ENCODE results near the gene SCUBE1. TPM values are rescaled to one million over a fixed set of nuclear protein-coding genes. Genes with fewer than 3 reads are reported as not detected.
A peak's percentile ranks its signal among the peaks of the same experiment; 100 is the strongest.

SCUBE1 gene
- total RNA-seq, 1 donor from 2014 or later, result 0.64 TPM

DNA sequence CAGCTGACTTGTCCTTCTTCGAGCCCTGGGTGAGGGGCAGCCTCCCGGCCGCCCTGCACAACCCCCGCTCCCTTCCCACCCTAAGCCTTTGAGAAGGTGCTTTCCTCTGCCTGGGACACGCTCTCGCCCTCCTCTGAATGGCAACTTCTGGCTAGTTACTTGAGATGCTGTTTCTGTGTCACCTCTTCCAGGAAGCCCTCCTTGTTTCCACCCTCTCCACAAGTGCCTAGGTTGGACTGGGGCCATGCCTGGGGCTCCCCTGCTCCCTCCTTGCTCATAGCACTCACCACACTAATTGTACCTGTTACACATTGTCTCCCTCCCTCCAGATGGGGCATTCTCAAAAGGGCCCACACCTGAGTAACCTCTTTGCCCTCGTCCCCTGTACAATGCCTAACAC lies 72.2 kb downstream of the SCUBE1 start:
- DNase-seq (no peak), ATAC-seq (no peak)
- intact Hi-C loops (cut with micrococcal nuclease), result loop anchor here (10.0 kb wide), 1 partner anchor 74 kb away; the partner anchor contains the start of gene SCUBE1

DNA sequence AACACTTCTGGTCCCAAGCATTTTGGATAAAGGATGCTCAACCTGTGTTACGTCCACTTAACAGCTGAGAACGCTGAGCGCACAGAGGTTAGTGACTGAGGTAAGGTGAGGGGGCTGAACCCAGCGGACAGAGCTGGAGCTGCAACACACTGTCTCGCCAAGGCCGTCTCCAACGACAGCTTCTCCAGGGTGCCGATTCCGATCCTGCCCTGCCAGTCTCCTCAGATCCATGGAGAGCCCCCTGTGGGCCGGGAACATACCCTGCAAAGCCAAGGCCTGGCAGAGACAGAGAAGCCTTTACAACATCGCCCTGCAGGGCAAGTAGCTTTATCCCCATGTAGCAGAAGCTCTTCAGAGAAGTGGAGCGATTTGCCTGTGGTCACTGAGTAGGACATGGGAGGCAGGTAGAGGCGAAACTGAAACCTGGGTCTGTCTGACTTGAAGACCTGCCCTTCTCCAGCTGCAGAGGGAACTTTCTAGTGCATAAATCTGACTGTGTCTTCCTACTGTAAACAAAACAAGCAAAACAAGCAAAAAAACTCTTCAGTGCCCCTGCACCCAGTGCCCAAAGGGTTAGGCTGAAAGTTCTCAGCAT lies 72.8 kb downstream of the SCUBE1 start:
- intact Hi-C loops (cut with micrococcal nuclease), result loop anchor here (10.0 kb wide), 1 partner anchor 74 kb away; the partner anchor contains the start of gene SCUBE1
- ATAC-seq (no peak), DNase-seq (no peak)

GRCh38 chr22:43269646-43270045 lies 73.5 kb downstream of the SCUBE1 start:
- no peak for ATAC-seq
- DNase-seq, result no peak
- intact Hi-C loops (cut with micrococcal nuclease), result loop anchor here (10.0 kb wide), 1 partner anchor 75 kb away; the partner anchor contains the start of gene SCUBE1

DNA sequence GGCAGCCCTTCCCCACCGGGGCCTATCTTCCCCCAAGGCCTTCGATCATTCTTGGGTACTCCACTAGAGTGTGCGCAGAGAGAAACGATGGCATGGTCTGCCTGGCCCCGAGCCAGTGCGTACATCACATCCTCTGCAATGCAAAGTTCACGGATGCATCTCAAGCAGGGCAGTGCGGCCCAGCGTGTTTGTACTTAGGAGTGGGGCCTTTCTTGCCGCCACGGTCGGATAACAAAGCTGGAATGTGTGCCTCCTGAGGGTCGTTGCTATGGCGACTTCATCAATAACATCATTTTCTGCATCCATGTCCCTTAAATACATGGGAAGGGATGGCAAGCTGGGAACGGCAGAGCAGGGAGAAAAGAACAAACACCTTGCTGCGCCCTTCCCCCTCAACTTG lies 73.9 kb downstream of the SCUBE1 start:
- no peak for DNase-seq
- ATAC-seq, result no peak
- intact Hi-C loops (cut with micrococcal nuclease), result no loop called here

GRCh38 chr22:43267981-43268660 lies 75.1 kb downstream of the SCUBE1 start:
- intact Hi-C loops (cut with micrococcal nuclease), result no loop called here
- ATAC-seq (no peak), DNase-seq (no peak)

GRCh38 chr22:43267332-43267980 lies 75.7 kb downstream of the SCUBE1 start:
- DNase-seq, result no peak
- intact Hi-C loops (cut with micrococcal nuclease), result no loop called here
- no peak for ATAC-seq

GRCh38 chr22:43266076-43266475 lies 77.1 kb downstream of the SCUBE1 start:
- no peak for ATAC-seq
- DNase-seq, result no peak
- intact Hi-C loops (cut with micrococcal nuclease), result no loop called here

DNA sequence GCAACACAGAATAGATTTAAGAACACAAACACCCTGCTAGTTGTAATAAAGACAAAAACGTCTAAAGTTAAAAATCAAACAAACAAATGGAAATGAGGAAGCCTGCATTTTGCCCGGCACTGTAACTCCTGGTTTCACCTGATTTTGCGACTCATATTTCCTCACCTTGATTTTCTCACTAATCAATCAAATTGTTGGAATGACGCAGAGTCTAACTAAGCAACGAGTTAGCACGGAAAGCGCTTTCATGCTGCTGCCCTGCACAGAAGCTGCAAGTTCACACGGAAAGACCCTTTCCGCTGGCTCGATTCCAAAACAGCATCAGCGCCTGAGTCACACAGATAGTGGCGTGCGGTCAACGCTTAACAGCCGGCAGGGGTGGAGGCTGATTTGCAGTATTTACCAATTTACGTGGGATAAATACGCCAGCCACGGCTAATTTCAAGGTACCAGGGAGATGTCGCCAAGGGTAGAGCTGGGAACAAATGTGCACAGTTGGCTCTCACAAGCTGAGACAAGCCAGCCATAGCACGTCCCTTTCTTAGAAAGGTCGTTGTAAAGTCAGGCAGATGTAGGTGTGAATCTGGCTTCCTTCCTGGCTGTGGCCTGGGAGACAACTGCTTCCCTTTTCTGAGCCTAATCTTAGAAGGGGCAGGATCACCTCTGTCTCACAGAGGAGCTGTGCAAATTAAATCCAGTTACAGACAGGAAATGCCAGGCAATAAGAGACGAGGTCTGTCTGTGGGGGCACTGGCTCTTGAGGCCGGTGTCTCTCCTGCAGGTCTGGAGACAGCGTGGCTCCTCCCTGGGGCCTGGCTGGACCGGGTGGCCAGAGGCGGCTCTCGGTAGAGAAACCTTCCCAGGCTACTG lies 79.3 kb downstream of the SCUBE1 start:
- ATAC-seq (peak; percentile 65), DNase-seq (peak; percentile 65)
- intact Hi-C loops (cut with micrococcal nuclease), result no loop called here

DNA sequence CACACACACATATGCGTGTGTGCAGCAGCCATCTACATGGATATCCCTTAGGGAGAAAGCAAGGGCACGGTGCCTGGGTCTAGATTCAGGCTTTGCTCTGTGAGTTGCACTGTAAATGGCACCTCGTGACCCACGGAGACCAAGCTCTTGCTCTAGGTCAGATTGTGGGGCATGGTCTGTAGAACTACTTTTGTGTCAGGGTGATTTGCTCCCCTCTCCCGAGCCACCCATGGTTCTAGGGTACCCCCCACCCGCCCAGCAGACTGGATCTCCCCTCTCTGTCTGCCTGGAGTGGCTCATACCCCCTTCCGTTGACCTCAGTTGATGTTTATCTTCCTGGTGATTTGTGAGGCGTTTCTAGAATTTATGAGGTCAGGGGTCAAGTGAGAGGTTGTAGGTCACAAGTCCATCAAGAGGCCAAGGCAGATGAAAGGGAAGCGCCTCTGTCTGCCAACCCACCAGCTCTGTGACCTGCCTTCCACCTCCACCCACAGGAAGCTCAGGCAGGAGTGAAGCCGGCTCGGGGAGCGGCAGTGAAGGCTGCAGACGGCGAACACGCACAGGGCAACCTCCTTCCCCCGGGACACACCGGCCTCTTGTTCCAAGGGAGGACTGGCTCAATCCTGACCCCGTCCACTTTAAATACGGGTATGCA lies 80.1 kb downstream of the SCUBE1 start:
- intact Hi-C loops (cut with micrococcal nuclease), result no loop called here
- peak; percentile 43 for DNase-seq
- ATAC-seq, result peak; percentile 32

GRCh38 chr22:43260331-43261231 lies 82.6 kb downstream of the SCUBE1 start:
- intact Hi-C loops (cut with micrococcal nuclease), result no loop called here
- no peak for ATAC-seq

DNA sequence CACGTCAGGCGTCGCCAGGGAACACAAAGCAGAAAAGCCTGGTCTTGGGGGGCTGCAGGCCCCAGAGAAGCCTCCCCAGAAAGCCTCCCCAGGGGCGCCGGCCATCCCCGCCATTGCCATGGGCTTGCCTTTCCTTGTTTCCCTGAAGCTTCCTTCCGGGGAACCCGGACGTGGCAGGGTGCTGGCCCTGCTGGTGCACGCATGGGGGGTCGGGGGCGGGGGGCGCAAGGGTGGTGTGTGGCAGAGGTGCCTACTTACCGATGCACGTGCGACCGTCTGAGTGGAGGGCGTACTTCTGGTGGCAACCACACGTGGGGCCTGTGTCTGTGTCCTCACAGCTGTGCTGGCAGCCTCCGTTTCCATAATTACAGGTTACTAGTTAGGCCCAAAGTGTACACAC lies 85.2 kb downstream of the SCUBE1 start:
- no peak for ATAC-seq
- no peak for DNase-seq
- intact Hi-C loops (cut with micrococcal nuclease), result no loop called here

More at GRCh38 chr22:43260331-43261231, 82.6 kb downstream of the SCUBE1 start:
- DNase-seq, result no peak

GRCh38 chr22:43257549-43257948 lies 85.6 kb downstream of the SCUBE1 start:
- ATAC-seq, result peak; percentile 25

GRCh38 chr22:43256976-43257545 lies 86.1 kb downstream of the SCUBE1 start:
- DNase-seq (no peak), ATAC-seq (no peak)
- intact Hi-C loops (cut with micrococcal nuclease), result no loop called here

More at GRCh38 chr22:43257549-43257948, 85.6 kb downstream of the SCUBE1 start:
- DNase-seq, result no peak
- intact Hi-C loops (cut with micrococcal nuclease), result no loop called here

- intact Hi-C loops (cut with micrococcal nuclease), result no loop called here
Observed at GRCh38 chr22:43256569-43256968, 86.6 kb downstream of the SCUBE1 start.

DNA sequence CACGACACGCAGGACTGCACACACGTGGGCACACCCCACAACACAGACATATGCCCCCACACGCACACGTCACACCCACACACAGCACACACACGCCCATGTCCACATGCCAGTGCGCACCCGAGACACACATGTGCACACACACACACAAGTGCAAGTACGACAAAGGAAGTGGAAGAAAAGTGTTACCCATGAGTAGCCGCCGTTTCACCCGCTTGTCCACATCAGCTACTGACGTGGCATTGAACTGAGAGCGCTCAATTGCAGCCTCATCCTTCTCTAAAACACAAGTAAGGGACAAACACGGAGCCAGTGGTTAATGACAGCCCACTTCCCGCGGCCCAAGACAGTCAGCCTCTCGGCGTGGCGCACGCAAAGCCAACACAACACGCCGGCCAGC lies 87.9 kb downstream of the SCUBE1 start:
- ATAC-seq, result no peak
- DNase-seq, result no peak

More at GRCh38 chr22:43256569-43256968, 86.6 kb downstream of the SCUBE1 start:
- DNase-seq (no peak), ATAC-seq (no peak)

GRCh38 chr22:43253839-43254238 lies 89.3 kb downstream of the SCUBE1 start:
- no peak for DNase-seq
- intact Hi-C loops (cut with micrococcal nuclease), result no loop called here
- ATAC-seq, result no peak

More for the DNA sequence above, 87.9 kb downstream of the SCUBE1 start:
- intact Hi-C loops (cut with micrococcal nuclease), result no loop called here

DNA sequence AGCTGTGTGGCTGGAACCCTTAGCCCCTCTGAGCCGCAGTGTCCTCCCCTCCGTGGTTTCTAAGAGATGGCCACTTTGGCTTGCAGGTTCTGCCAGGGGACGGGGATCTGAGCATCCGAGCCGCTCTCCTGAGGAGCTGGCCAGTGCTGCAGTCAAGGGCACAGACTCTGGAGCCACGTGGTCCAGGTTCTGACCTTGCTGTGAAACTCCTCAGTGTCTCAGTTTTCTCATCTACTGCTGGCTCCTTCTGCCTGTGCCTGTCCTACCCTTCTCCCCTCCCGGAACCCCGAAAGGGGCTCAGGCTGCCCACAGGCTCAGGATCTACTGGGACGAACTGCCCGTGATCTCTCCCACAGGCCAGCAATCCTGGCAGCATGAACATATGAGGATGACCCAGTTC lies 90.9 kb downstream of the SCUBE1 start:
- ATAC-seq (no peak), DNase-seq (no peak)
- intact Hi-C loops (cut with micrococcal nuclease), result no loop called here
